NB4 (cell line): Measurements from ENCODE around the gene RAP1GAP2.

Experiments used
- CTCF ChIP-seq: IDR thresholded peaks from one replicate; pipeline ENCODE4 v1.5.1; 2012; ENCODE audit warnings: low read depth, low read length
- MYC ChIP-seq: IDR thresholded peaks from 2 replicates; pipeline ENCODE4 v1.6.1; 2011; ENCODE audit warnings: low read depth, low read length
- POLR2A ChIP-seq: IDR thresholded peaks from 2 replicates; pipeline ENCODE4 v1.6.1; 2011; ENCODE audit warnings: mild to moderate bottlenecking; ENCODE audit not compliant: insufficient read length; ENCODE audit errors: extremely low read depth
- TF ChIP-seq, protein P1 (sequence below): IDR thresholded peaks from 2 replicates; pipeline ENCODE4 v1.6.1; 2011; ENCODE audit warnings: low read depth, low read length

DNA sequence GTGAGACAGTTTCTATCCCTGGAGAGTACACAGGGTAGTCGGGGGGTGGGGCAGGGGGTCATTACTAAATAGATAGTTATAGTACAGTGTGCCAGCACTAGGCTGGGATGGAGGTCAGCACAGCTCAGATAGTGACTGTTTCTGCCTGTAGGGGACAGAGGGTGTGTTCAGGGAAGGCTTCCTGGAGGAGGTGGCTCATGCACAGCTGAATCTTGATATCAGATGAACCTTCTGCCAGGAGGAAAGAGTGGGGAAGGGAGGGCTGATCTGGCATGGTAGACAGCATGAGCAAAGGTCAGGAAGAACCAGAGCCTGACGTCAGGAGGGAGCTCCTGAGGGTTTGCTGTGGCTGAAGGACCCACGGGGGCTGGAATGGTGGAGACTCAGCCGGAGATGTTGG lies 210.6 kb downstream of the RAP1GAP2 start:
- TF ChIP-seq CTCF = no peak
- TF ChIP-seq POLR2A = no peak
- TF ChIP-seq, protein P1, sequence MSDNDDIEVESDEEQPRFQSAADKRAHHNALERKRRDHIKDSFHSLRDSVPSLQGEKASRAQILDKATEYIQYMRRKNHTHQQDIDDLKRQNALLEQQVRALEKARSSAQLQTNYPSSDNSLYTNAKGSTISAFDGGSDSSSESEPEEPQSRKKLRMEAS = no peak
- TF ChIP-seq MYC = no peak
